ENCODE results near the gene G6PC3.

The G6PC3 gene

DNA sequence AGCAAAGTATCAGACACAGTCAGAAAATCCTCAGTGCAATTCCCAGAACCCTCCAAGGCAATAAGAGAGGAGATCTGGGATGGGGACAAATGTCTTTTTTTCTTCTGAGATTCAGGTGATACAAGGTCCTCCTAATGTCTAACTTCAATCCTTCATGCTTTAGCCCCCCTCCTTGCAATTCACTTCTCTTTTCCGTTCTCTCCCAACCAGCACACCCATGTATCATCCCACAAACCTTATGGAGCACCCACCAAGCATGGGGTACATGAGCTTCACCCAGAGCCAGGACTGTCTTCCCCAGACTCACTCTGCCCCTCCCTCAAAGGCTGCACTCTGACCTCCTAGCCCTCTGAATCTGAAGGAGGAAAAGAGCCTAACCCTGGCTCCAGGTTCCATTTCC lies 42.8 kb downstream of the G6PC3 start:
- no peaks in the 10 kb centered on the region for H3K36me3 ChIP-seq (ENCODE audit: control insufficient read depth, insufficient read depth, low read length)
- no peak overlapping the region for H2AFZ ChIP-seq
- H3K79me2 ChIP-seq: peaks cover 21% of the 10 kb centered on the region
- H3K27me3 ChIP-seq (ENCODE audit: control insufficient read depth, insufficient read depth, low read length): no peaks in the 10 kb centered on the region
- H3K9me3 ChIP-seq (ENCODE audit: control insufficient read depth, low read length): no peaks in the 10 kb centered on the region
- peaks cover 51% of the 10 kb centered on the region for H3K4me1 ChIP-seq
- peak overlapping the region; percentile 87 for H3K27ac ChIP-seq
- no peak overlapping the region for H3K4me2 ChIP-seq (ENCODE audit: low read length)
- no peak overlapping the region for H3K4me3 ChIP-seq (ENCODE audit: low read depth, low read length)
- no peak overlapping the region for H3K9ac ChIP-seq
- TF ChIP-seq, protein P1, sequence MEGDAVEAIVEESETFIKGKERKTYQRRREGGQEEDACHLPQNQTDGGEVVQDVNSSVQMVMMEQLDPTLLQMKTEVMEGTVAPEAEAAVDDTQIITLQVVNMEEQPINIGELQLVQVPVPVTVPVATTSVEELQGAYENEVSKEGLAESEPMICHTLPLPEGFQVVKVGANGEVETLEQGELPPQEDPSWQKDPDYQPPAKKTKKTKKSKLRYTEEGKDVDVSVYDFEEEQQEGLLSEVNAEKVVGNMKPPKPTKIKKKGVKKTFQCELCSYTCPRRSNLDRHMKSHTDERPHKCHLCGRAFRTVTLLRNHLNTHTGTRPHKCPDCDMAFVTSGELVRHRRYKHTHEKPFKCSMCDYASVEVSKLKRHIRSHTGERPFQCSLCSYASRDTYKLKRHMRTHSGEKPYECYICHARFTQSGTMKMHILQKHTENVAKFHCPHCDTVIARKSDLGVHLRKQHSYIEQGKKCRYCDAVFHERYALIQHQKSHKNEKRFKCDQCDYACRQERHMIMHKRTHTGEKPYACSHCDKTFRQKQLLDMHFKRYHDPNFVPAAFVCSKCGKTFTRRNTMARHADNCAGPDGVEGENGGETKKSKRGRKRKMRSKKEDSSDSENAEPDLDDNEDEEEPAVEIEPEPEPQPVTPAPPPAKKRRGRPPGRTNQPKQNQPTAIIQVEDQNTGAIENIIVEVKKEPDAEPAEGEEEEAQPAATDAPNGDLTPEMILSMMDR (IDR thresholded peaks at IDR 0.05): no peak

DNA sequence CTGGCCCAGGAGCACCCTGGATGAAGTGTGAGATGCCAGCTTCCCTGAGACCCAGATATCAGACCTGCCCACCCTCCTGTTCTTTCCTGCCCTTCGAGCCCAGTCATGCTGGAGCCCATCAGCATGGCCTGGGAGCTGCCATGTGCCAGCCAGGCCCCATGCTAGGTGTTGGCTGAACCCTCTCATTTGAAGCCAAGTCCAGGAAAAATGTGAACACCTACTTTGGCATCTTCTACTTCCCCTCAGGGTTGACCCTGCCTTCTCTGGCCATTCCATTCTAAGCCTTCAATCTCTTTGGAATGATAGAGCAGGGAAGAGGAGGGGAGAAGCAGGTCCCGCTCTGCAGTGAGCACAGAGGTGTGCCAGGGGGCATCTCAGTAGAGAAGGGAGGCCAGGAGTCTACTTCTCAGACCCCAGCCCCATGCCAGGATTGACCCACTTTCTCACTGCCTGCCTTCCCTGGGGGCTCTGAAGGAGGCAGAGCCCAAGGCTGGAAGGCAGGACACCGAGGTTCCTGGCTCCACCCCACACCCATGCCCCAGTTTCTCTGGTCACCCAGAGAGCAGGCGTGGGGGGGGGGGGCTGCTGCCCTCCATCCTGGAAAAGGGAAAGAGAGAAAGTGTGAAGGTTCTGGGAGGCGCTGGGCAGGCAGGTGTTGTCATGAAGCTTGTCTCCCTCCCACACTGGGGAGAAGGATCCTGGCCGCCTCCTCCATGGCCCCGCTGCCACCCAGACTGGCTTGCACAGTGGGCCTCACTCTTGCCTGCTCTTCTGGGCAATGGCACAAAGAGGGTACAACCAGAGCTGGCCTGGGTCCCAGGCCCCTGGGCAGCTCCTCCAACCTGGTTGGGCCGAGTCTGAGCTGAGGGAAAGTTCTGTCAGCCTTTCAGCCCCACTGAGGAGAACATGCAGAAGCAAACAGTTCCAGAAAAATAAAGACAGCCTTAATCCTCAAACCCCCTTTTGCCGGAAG lies 43.6 kb downstream of the G6PC3 start:
- no peak overlapping the region for H2AFZ ChIP-seq
- TF ChIP-seq, protein P1 (IDR thresholded peaks at IDR 0.05): no peak
- H3K79me2 ChIP-seq: peaks cover 23% of the 10 kb centered on the region
- H3K9me3 ChIP-seq (ENCODE audit: control insufficient read depth, low read length): no peaks in the 10 kb centered on the region
- no peak overlapping the region for H3K27ac ChIP-seq
- H3K27me3 ChIP-seq (ENCODE audit: control insufficient read depth, insufficient read depth, low read length): no peaks in the 10 kb centered on the region
- H3K4me3 ChIP-seq (ENCODE audit: low read depth, low read length): no peak overlapping the region
- H3K36me3 ChIP-seq (ENCODE audit: control insufficient read depth, insufficient read depth, low read length): no peaks in the 10 kb centered on the region
- H3K4me2 ChIP-seq (ENCODE audit: low read length): no peak overlapping the region
- no peak overlapping the region for H3K9ac ChIP-seq
- peaks cover 43% of the 10 kb centered on the region for H3K4me1 ChIP-seq

DNA sequence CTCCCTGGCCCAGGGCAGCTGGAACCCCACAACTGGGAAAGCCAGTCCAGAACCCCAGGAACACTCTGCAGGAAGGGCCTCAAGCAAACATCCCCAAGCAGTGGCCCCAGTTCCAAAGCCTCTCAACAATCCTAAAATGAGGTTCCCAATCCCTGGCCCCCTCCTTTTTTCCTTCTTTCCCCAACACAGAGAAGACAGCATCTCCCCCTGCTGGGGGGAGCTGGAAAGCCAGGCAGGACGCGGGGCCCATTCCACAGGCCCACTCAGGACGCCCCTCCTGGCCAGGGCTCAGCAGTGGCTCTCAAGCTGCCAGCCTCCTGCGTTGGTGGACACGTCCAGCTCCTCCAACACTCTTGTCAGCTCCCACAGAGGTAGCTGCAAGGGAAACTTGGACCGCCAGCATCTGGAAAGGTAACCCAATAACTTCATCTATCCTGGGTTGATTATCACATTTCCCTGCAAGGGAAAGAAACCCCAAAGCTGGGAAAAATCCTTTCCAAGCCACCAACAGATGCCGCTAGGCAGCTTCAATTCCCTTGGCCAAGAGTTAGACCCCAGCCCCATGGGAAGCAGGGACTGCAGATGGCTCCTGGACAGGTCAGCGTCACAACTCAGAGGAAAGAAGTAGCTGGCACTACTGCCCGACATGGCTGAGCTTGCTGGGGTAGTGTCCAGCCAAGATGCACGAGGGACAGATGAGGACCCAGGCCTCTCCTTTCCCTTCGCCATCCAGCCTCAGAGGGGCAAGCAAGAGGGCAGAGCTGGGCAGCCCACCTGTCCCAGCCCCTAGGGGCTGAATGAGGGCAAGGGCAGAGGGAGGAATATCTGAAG lies 45.3 kb downstream of the G6PC3 start:
- Histone ChIP-seq H3K9me3 (ENCODE audit: control insufficient read depth, low read length) (no peaks in the 10 kb centered on the region), H2AFZ (no peak overlapping the region), H3K4me2 (ENCODE audit: low read length) (no peak overlapping the region), H3K79me2 (peaks cover 17% of the 10 kb centered on the region), H3K27ac (no peak overlapping the region), H3K36me3 (ENCODE audit: control insufficient read depth, insufficient read depth, low read length) (no peaks in the 10 kb centered on the region), H3K4me3 (ENCODE audit: low read depth, low read length) (no peak overlapping the region), H3K9ac (no peak overlapping the region), H3K4me1 (peaks cover 29% of the 10 kb centered on the region), H3K27me3 (ENCODE audit: control insufficient read depth, insufficient read depth, low read length) (no peaks in the 10 kb centered on the region)
- TF ChIP-seq, protein P1 (IDR thresholded peaks at IDR 0.05): peak; percentile 77

DNA sequence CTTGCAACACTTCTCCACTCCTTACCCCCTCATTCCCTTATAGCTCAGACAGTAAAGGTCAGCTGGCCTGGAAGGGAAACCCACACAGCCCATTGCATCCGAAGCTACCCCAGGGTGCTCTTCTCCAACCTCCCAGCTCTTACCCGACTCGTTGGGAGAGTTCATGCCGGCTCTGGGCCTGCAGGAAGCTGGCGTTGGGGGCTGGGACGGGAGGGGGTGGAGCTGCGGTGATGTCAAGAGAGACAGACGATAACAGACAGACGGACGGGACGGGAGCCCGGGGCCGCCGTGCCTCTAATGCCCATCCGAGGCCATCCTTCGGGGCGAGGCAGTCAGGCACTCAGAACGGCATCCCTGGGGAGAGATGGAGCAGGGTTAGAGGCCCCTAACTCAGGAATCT lies 46.8 kb downstream of the G6PC3 start:
- H3K9me3 ChIP-seq (ENCODE audit: control insufficient read depth, low read length): no peaks in the 10 kb centered on the region

More for the DNA sequence above, 46.8 kb downstream of the G6PC3 start:
- Histone ChIP-seq H3K27ac (no peak overlapping the region), H2AFZ (no peak overlapping the region), H3K4me3 (ENCODE audit: low read depth, low read length) (no peak overlapping the region), H3K4me2 (ENCODE audit: low read length) (no peak overlapping the region), H3K27me3 (ENCODE audit: control insufficient read depth, insufficient read depth, low read length) (no peaks in the 10 kb centered on the region), H3K4me1 (peaks cover 18% of the 10 kb centered on the region), H3K36me3 (ENCODE audit: control insufficient read depth, insufficient read depth, low read length) (no peaks in the 10 kb centered on the region), H3K79me2 (peaks cover 23% of the 10 kb centered on the region), H3K9ac (no peak overlapping the region)
- TF ChIP-seq, protein P1 (IDR thresholded peaks at IDR 0.05): no peak
